ENCODE data around the gene ERVW-1.

Gene ERVW-1

GRCh38 chr7:92436612-92437445 lies 40.9 kb downstream of the ERVW-1 start:
- H3K79me2 ChIP-seq (ENCODE audit: insufficient read depth, low read length): no peaks in the 10 kb centered on the region
- no peaks in the 10 kb centered on the region for H3K36me3 ChIP-seq (ENCODE audit: insufficient read depth, low read length)
- H3K9me3 ChIP-seq (ENCODE audit: insufficient read depth, low read length, severe bottlenecking): no peaks in the 10 kb centered on the region
- no peak overlapping the region for H3K4me2 ChIP-seq (ENCODE audit: insufficient read depth, low read length)
- H2AFZ ChIP-seq (ENCODE audit: low read depth, low read length): no peak overlapping the region
- no peak overlapping the region for H3K9ac ChIP-seq (ENCODE audit: low read depth, low read length)
- no peak for ATAC-seq (ENCODE audit: insufficient read depth, low read depth)
- no peak overlapping the region for H3K4me3 ChIP-seq (ENCODE audit: low read depth in 1 of 2, low read length in 2 of 2)
- TF ChIP-seq CTCF (IDR thresholded peaks at IDR 0.05; ENCODE audit: borderline replicate concordance, extremely low read depth, low read length, poor library complexity, severe bottlenecking) (no peak), EZH2 (IDR thresholded peaks at IDR 0.05; ENCODE audit: borderline replicate concordance, low read depth, low read length, severe bottlenecking) (no peak)
- H3K27ac ChIP-seq (ENCODE audit: low read length): no peak overlapping the region
- H3K27me3 ChIP-seq (ENCODE audit: insufficient read depth, low read length, poor library complexity): no peaks in the 10 kb centered on the region
- no peaks in the 10 kb centered on the region for H4K20me1 ChIP-seq (ENCODE audit: insufficient read depth, low read length)
- no peaks in the 10 kb centered on the region for H3K4me1 ChIP-seq (ENCODE audit: insufficient read depth, low read length)
- DNase-seq: no peak

DNA sequence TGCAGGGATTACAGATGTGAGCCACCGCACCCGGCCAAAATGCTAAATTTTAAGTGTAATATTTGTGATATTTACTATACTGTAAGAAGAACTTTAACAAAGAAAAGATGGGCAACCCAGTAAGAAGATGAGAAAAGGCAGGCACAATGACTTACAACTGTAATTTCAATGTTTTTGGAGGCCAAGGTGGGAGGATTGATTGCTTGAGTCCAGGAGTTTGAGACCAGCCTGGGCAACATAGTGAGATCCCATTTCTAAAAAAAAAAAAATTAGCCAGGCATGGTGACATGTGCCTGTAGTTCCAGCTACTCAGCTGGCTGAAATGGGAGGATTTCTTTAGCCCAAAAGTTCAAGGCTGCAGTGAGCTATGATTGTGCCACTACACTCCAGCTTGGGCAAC lies 42.2 kb downstream of the ERVW-1 start:
- H2AFZ ChIP-seq (ENCODE audit: low read depth, low read length): no peak overlapping the region
- DNase-seq (no peak), ATAC-seq (ENCODE audit: insufficient read depth, low read depth) (no peak)
- no peaks in the 10 kb centered on the region for H3K27me3 ChIP-seq (ENCODE audit: insufficient read depth, low read length, poor library complexity)
- no peaks in the 10 kb centered on the region for H3K36me3 ChIP-seq (ENCODE audit: insufficient read depth, low read length)
- TF ChIP-seq EZH2 (IDR thresholded peaks at IDR 0.05; ENCODE audit: borderline replicate concordance, low read depth, low read length, severe bottlenecking): no peak
- no peak for TF ChIP-seq CTCF (IDR thresholded peaks at IDR 0.05; ENCODE audit: borderline replicate concordance, extremely low read depth, low read length, poor library complexity, severe bottlenecking)
- no peak overlapping the region for H3K4me2 ChIP-seq (ENCODE audit: insufficient read depth, low read length)
- no peaks in the 10 kb centered on the region for H3K79me2 ChIP-seq (ENCODE audit: insufficient read depth, low read length)
- no peak overlapping the region for H3K27ac ChIP-seq (ENCODE audit: low read length)
- H3K9ac ChIP-seq (ENCODE audit: low read depth, low read length): no peak overlapping the region
- no peaks in the 10 kb centered on the region for H3K4me1 ChIP-seq (ENCODE audit: insufficient read depth, low read length)
- no peaks in the 10 kb centered on the region for H3K9me3 ChIP-seq (ENCODE audit: insufficient read depth, low read length, severe bottlenecking)
- no peak overlapping the region for H3K4me3 ChIP-seq (ENCODE audit: low read depth in 1 of 2, low read length in 2 of 2)
- H4K20me1 ChIP-seq (ENCODE audit: insufficient read depth, low read length): no peaks in the 10 kb centered on the region

DNA sequence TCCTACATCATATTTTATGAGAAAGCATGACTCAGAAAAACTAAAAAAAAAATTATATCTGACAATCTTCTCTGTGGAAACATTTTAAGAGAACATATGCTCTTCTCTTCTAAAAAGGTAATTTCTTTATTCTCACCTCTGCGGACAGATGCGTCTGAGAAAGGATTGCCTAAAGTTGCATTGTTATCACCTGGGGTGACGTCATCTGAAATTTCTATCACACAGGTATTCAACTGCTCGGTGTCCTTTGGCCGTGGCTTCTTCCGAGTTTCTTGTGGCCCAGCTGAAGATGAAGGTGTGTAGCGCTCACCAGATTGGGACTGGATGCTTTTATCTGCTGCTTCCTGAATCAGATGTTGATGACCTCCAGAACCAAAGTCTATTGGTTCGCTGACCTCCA lies 44.7 kb downstream of the ERVW-1 start:
- TF ChIP-seq EZH2 (IDR thresholded peaks at IDR 0.05; ENCODE audit: borderline replicate concordance, low read depth, low read length, severe bottlenecking): no peak
- TF ChIP-seq CTCF (IDR thresholded peaks at IDR 0.05; ENCODE audit: borderline replicate concordance, extremely low read depth, low read length, poor library complexity, severe bottlenecking): no peak
- no peak overlapping the region for H3K4me3 ChIP-seq (ENCODE audit: low read depth in 1 of 2, low read length in 2 of 2)
- H3K4me2 ChIP-seq (ENCODE audit: insufficient read depth, low read length): no peak overlapping the region
- no peaks in the 10 kb centered on the region for H3K27me3 ChIP-seq (ENCODE audit: insufficient read depth, low read length, poor library complexity)
- no peak overlapping the region for H2AFZ ChIP-seq (ENCODE audit: low read depth, low read length)
- H3K79me2 ChIP-seq (ENCODE audit: insufficient read depth, low read length): no peaks in the 10 kb centered on the region
- no peaks in the 10 kb centered on the region for H4K20me1 ChIP-seq (ENCODE audit: insufficient read depth, low read length)
- H3K9me3 ChIP-seq (ENCODE audit: insufficient read depth, low read length, severe bottlenecking): no peaks in the 10 kb centered on the region
- no peaks in the 10 kb centered on the region for H3K4me1 ChIP-seq (ENCODE audit: insufficient read depth, low read length)
- H3K27ac ChIP-seq (ENCODE audit: low read length): no peak overlapping the region
- no peak overlapping the region for H3K9ac ChIP-seq (ENCODE audit: low read depth, low read length)
- ATAC-seq (ENCODE audit: insufficient read depth, low read depth) (no peak), DNase-seq (no peak)
- H3K36me3 ChIP-seq (ENCODE audit: insufficient read depth, low read length): no peaks in the 10 kb centered on the region

Data from DND-41 (cell line).